ENCODE data around the gene SPEN. TPM values are rescaled to one million over a fixed set of nuclear protein-coding genes. Genes with fewer than 3 reads are reported as not detected.
"Not testable (repeated sequence)": the region's sequence is repeated elsewhere in the genome, so short reads cannot be mapped to it uniquely, and the experiment has no call there.

The SPEN gene
- polyA plus RNA-seq, 1 donor = 68.7 TPM

GRCh38 chr1:15892857-15893599 lies 45.5 kb downstream of the SPEN start:
- DNase-seq = not testable (repeated sequence)

DNA sequence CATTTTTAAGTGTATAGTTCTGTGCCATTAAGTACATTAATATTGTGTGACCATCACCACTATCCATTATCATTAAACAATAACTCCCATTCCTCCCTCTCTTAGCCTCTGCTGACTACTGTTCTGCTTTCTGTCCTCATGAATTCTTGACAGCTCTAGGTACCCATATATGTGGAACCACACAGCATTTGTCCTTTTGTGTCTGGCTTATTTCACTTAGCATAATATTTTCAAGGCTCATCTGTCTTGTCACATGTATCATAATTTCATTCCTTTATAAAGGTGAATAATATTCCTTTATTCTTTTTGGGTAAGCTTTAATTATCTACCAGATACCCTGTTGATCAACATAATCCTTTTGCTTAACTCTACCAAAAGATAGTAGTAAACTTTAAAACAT lies 47.7 kb downstream of the SPEN start:
- DNase-seq = no peak

DNA sequence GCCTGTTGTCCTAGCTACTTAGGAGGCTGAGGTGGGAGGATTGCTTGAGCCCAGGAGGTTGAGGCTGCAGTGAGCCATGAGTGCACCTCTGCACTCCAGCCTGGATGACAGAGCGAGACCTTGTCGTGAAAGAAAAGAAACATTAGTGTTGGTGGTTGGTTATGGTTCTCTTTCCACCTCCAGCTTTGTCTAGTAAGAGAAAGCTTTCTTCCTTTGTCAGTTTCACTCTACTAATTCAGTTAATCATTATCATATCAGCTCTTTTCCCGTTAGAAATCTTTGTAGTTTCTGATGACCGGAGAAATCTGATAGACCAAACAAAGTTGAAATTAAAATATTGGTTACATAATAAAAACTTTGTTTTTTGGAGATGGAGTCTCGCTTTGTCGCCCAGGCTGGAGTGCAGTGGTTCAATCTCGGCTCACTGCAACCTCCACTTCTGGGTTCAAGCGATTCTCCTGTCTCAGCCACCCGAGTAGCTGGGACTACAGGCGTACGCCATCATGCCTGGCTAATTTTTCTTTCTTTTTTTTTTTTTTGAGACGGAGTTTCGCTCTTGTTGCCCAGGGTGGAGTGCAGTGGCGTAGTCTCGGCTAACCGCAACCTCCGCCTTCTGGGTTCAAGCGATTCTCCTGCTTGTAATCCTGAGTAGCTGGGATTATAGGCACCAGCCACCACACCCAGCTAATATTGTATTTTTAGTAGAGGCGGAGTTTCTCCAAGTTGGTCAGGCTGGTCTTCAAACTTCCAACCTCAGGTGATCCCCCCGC lies 49.5 kb downstream of the SPEN start:
- DNase-seq = not testable (repeated sequence)

- no peak for DNase-seq
Measured at GRCh38 chr1:15899266-15899665, 51.8 kb downstream of the SPEN start.

GRCh38 chr1:15900662-15901279 lies 53.3 kb downstream of the SPEN start:
- DNase-seq = no peak

GRCh38 chr1:15902882-15903281 lies 55.4 kb downstream of the SPEN start:
- no peak for DNase-seq

- no peak for DNase-seq
Measured at GRCh38 chr1:15908597-15908996, 61.1 kb downstream of the SPEN start.

DNA sequence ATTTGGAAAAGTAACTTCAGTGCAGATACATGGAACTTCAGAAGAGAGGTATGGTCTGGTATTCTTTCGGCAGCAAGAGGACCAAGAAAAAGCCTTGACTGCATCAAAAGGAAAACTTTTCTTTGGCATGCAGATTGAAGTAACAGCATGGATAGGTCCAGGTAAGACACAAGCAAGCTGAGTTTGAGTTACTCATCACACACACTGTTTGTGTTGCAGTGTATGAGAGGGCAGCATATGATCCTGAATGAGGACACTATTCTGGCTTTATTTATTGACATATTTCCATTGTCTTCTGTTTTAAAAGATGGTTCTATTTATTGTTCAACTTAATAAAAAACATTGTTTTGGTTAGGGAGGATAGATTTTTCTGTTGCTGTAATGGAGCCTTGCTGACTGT lies 63.6 kb downstream of the SPEN start:
- no peak for DNase-seq

DNA sequence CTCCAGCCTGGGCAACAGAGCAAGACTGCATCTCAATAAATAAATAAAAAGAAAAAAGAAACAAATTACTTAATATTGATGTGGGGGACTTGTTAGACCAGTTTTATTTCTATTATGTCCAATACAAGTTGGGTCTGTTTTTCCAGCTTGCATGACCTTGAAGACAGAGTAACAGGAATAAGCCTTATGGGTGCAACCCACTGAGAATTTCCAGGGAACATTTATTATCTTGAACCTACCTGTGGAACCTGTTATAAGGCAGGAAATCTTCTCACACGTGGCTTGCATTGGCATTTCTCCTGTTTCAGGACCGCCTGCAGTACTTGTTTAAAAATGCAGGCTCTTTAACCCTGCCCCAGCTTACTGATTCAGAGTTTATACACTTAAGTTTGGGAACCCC lies 64.4 kb downstream of the SPEN start:
- DNase-seq = no peak

DNA sequence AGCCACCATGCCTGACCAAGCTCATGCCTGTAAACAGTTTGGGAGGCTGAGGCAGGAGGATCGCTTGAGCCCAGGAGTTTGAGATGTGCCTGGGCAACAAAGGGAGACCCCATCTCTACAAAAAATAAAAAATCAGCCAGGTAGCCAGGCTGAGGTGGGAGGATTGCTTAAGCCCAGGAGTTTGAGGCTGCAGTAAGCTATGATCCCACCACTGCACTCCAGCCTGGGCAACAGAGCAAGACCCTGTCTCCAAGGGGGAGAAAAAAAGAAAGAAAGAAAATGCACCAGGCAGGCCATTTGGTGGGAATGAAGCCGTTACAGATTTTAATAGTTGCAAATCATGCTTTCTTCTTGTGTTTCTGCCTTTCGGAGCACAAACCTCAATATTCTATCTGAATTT lies 66.1 kb downstream of the SPEN start:
- DNase-seq = not testable (repeated sequence)

DNA sequence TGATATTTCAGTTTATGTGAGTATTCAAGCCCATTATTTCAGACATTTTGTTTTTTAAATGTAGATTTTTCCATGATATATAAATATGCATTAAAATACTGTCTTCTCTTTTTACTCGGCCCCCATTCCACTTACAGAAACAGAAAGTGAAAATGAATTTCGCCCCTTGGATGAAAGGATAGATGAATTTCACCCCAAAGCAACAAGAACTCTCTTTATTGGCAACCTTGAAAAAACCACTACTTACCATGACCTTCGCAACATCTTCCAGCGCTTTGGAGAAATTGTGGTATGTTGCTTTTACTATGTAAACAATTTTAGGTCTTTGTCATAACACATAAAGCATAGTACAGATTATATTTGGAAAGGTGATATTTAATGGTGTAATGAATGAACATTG lies 68.5 kb downstream of the SPEN start:
- no peak for DNase-seq

- no peak for DNase-seq
Measured at GRCh38 chr1:15916417-15916816, 68.9 kb downstream of the SPEN start.

- DNase-seq = no peak
Measured at GRCh38 chr1:15916916-15917315, 69.4 kb downstream of the SPEN start.

DNA sequence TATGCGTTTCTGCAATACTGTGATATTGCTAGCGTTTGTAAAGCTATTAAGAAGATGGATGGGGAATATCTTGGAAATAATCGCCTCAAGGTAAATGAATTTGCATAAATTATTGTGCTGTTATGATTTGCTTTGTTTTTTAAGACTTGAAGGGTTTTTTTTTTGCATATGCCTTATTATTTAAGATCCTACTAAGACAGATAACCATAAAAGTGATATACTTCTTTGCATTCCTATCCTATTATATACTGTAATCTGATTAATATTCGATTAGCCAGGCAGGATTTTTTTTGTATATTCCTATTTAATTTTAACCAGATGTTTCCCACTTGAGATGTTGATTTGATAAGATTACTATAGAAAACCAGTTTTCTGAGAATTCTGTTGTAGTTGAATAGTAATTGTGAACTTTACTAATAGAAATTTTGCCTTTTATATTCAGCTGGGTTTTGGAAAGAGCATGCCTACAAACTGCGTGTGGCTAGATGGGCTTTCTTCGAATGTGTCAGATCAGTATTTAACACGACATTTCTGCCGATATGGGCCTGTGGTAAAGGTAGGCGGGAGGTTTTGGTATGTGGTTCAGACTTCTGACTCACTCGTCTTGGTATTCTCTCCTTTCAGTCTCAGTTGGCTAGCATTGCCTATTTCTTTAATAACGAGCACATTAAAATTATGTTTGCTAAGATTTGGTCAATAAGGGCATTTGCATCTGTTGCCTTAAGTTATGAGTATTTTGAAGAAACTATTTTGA lies 71.6 kb downstream of the SPEN start:
- DNase-seq = no peak

DNA sequence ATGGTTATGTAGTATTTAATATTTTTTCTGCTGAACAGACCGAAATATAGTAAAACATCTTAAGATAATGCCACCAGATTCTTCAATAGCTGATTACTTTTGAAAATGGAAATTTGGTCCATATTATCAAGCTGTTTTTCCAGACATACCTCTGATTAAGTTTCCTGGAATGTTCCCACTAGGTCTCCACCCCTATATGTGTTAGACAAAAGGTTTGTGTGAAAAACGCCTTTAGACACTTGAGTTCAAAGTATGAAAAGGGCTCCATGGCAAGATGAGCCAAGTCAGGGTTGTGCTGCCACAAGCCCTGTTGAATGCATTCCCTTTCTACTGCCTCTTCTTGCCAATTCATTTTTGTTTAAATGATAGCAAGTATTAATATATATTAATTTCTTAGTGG lies 75.7 kb downstream of the SPEN start:
- DNase-seq = no peak

- not testable (repeated sequence) for DNase-seq
Measured at GRCh38 chr1:15926448-15926847, 78.9 kb downstream of the SPEN start.

DNA sequence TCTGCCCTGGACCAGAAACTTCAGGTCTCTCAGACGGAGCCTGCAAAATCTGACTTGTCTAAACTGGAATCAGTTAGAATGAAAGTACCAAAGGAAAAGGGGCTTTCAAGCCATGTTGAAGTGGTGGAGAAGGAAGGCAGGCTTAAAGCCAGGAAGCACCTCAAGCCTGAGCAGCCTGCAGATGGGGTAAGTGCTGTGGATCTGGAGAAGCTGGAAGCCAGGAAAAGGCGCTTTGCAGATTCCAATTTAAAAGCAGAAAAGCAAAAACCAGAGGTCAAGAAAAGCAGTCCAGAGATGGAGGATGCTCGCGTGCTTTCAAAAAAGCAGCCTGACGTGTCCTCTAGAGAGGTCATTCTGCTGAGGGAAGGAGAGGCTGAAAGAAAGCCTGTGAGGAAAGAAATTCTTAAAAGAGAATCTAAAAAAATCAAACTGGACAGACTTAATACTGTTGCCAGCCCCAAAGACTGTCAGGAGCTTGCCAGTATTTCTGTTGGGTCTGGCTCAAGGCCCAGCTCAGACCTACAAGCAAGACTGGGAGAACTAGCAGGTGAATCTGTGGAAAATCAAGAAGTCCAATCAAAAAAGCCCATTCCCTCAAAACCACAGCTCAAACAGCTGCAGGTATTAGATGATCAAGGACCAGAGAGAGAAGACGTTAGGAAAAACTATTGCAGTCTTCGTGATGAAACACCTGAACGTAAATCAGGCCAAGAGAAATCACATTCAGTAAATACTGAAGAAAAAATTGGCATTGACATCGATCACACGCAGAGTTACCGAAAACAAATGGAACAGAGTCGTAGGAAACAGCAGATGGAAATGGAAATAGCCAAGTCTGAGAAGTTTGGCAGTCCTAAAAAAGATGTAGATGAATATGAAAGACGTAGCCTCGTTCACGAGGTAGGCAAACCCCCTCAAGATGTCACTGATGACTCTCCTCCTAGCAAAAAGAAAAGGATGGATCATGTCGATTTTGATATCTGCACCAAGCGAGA lies 81.8 kb downstream of the SPEN start:
- no peak for DNase-seq

DNA sequence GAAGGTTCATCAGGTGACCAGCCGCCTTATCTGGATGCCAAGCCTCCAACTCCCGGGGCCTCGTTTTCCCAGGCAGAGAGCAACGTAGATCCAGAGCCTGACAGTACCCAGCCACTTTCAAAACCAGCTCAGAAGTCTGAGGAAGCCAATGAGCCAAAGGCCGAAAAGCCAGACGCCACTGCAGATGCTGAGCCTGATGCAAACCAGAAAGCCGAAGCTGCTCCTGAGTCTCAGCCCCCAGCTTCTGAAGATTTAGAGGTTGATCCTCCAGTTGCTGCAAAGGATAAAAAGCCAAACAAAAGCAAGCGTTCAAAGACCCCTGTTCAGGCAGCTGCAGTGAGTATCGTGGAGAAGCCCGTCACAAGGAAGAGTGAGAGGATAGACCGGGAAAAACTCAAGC lies 83.9 kb downstream of the SPEN start:
- DNase-seq = no peak

- DNase-seq = no peak
Measured at GRCh38 chr1:15931884-15932283, 84.4 kb downstream of the SPEN start.

DNA sequence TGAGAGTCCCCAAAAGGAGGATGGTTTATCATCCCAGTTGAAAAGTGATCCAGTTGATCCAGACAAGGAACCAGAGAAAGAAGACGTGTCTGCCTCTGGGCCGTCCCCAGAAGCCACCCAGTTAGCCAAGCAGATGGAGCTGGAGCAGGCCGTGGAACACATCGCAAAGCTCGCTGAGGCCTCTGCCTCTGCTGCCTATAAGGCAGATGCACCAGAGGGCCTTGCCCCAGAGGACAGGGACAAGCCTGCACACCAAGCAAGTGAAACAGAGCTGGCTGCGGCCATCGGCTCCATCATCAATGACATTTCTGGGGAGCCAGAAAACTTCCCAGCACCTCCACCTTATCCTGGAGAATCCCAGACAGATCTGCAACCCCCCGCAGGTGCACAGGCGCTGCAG lies 85.1 kb downstream of the SPEN start:
- no peak for DNase-seq

DNA sequence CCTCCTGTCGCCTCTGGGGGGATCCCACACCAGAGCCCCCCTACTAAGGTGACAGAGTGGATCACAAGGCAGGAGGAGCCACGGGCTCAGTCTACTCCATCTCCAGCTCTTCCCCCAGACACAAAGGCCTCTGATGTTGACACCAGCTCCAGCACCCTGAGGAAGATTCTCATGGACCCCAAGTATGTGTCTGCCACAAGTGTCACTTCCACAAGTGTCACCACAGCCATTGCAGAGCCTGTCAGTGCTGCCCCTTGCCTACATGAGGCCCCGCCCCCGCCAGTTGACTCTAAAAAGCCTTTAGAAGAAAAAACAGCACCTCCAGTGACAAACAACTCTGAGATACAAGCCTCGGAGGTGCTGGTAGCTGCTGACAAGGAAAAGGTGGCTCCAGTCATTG lies 86.2 kb downstream of the SPEN start:
- DNase-seq = no peak

Measured in left kidney (tissue), 2 donors.